SK-N-SH (cell line): ENCODE data around the gene CHRNA5. TPM values are rescaled to one million over a fixed set of nuclear protein-coding genes. Genes with fewer than 3 reads are reported as not detected.
A peak's percentile ranks its signal among the peaks of the same experiment; 100 is the strongest.

ENCODE experiments used
- CTCF ChIA-PET: fragments of 300-600, 350-600 bp; formaldehyde crosslinking; extraction: SDS; loops from one replicate; lab custom pipeline; 2021; lab: Yijun Ruan, JAX
- POLR2A ChIA-PET: fragments of 350-600 bp; sonication (Branson Sonifier 250); formaldehyde crosslinking; extraction: SDS; loops from one replicate; lab custom pipeline; 2020; ENCODE audit warnings: antibody characterized with exemption, inconsistent platforms; lab: Yijun Ruan, JAX
- DNase-seq: peaks from one replicate; pipeline ENCODE4 v3.0.0; 2012
- H2AFZ ChIP-seq: fragments of 200-600 bp; sonication (generic); 2 replicates; pipeline ENCODE4 v1.8.1; 2016; ENCODE audit warnings: antibody characterized with exemption, mild to moderate bottlenecking, low read depth
- H3F3A ChIP-seq: fragments of 200-600 bp; sonication (generic); replicated peaks from 2 replicates; pipeline ENCODE3; 2016; ENCODE audit warnings: antibody characterized with exemption, mild to moderate bottlenecking; ENCODE audit not compliant: insufficient read depth
- H3K27ac ChIP-seq, 2 experiments: fragments of 200-500 bp in 1 of 2; fragments of 200-600 bp in 1 of 2; sonication (Bioruptor generic) in 1 of 2; sonication (generic), shearing (Covaris generic) in 1 of 2; 2 replicates each; pipeline versions ENCODE4 v1.5.1 to v1.6.1; 2014 to 2016; ENCODE audit warnings: low read depth in 2 of 2, inconsistent platforms in 1 of 2, low read length in 1 of 2, mild to moderate bottlenecking in 1 of 2, mixed read lengths in 1 of 2
- H3K27me3 ChIP-seq: fragments of 200-600 bp; sonication (generic), shearing (Covaris generic); 2 replicates; pipeline ENCODE4 v1.6.1; 2016; ENCODE audit warnings: mixed run types; ENCODE audit not compliant: insufficient read depth
- H3K36me3 ChIP-seq, 2 experiments: fragments of 200-500 bp in 1 of 2; fragments of 200-600 bp in 1 of 2; sonication (Bioruptor generic) in 1 of 2; sonication (generic) in 1 of 2; replicated peaks in 1 of 2; 2 replicates each; pipeline versions ENCODE3 to v1.5.1; 2014 to 2016; ENCODE audit warnings: low read length in 1 of 2, mild to moderate bottlenecking in 1 of 2; ENCODE audit not compliant: insufficient read depth in 2 of 2, control insufficient read depth in 1 of 2
- H3K4me1 ChIP-seq, 2 experiments: fragments of 200-500 bp in 1 of 2; fragments of 200-600 bp in 1 of 2; sonication (Bioruptor generic) in 1 of 2; sonication (generic), shearing (Covaris generic) in 1 of 2; 2 replicates each; pipeline versions ENCODE4 v1.5.1 to v1.6.1; 2014 to 2016; ENCODE audit warnings: low read depth in 1 of 2, low read length in 1 of 2, mixed run types in 1 of 2; ENCODE audit not compliant: insufficient read depth in 2 of 2, control insufficient read depth in 1 of 2
- H3K4me2 ChIP-seq: fragments of 200-600 bp; sonication (generic), shearing (Covaris generic); 2 replicates; pipeline ENCODE4 v1.6.1; 2017; ENCODE audit warnings: mixed run types
- H3K4me3 ChIP-seq, 2 experiments: fragments of 200-500 bp in 1 of 2; fragments of 200-600 bp in 1 of 2; sonication (Bioruptor generic) in 1 of 2; sonication (generic), shearing (Covaris generic) in 1 of 2; 2 replicates each; pipeline versions ENCODE4 v1.5.1 to v1.8.1; 2014 to 2016; ENCODE audit warnings: low read depth in 2 of 2, inconsistent platforms in 1 of 2, low read length in 1 of 2, mild to moderate bottlenecking in 1 of 2, mixed read lengths in 1 of 2, moderate library complexity in 1 of 2
- H3K79me2 ChIP-seq: fragments of 200-600 bp; sonication (generic); 2 replicates; pipeline ENCODE4 v1.8.1; 2017; ENCODE audit warnings: mild to moderate bottlenecking; ENCODE audit not compliant: insufficient read depth
- H3K9ac ChIP-seq: fragments of 200-600 bp; sonication (generic); 2 replicates; pipeline ENCODE4 v1.6.1; 2017; ENCODE audit warnings: mixed run types
- H3K9me2 ChIP-seq: fragments of 200-600 bp; sonication (generic); 2 replicates; pipeline ENCODE4 v1.6.1; 2017; ENCODE audit warnings: mixed run types
- H3K9me3 ChIP-seq: fragments of 200-600 bp; sonication (generic); 2 replicates; pipeline ENCODE4 v1.6.1; 2017; ENCODE audit warnings: mixed run types, mild to moderate bottlenecking, moderate library complexity
- H4K20me1 ChIP-seq: fragments of 200-600 bp; sonication (generic); 2 replicates; pipeline ENCODE4 v1.6.1; 2017; ENCODE audit warnings: mild to moderate bottlenecking, mixed run types; ENCODE audit not compliant: insufficient read depth
- CHD2 ChIP-seq: fragments of 150-350 bp; IDR thresholded peaks from 2 replicates; pipeline ENCODE4 v1.6.1; 2018; ENCODE audit warnings: low read length; ENCODE audit not compliant: partially characterized antibody
- CTCF ChIP-seq: fragments of 200-600 bp; sonication (generic); IDR thresholded peaks from 2 replicates; pipeline ENCODE4 v1.6.1; 2017; ENCODE audit warnings: antibody characterized with exemption, mild to moderate bottlenecking, moderate library complexity
- ELF1 ChIP-seq: IDR thresholded peaks from 2 replicates; pipeline ENCODE4 v1.4.0; 2012
- JUND ChIP-seq: IDR thresholded peaks from 2 replicates; pipeline ENCODE4 v1.4.0; 2012
- MXI1 ChIP-seq: IDR thresholded peaks from 2 replicates; pipeline ENCODE4 v1.6.1; 2012; ENCODE audit warnings: mild to moderate bottlenecking, low read depth, low read length, improper control_type of control experiment
- RFX5 ChIP-seq: IDR thresholded peaks from 2 replicates; pipeline ENCODE4 v1.6.1; 2012; ENCODE audit warnings: mild to moderate bottlenecking, improper control_type of control experiment, low read length
- RXRA ChIP-seq: IDR thresholded peaks from 2 replicates; pipeline ENCODE4 v1.4.0; 2012; ENCODE audit warnings: low read depth, mild to moderate bottlenecking, borderline replicate concordance
- USF1 ChIP-seq: IDR thresholded peaks from 2 replicates; pipeline ENCODE4 v1.4.0; 2012; ENCODE audit warnings: low read depth, borderline replicate concordance
- WGBS: methylation state at CpG from one replicate; pipeline ENCODE4 v1.1.6; 2017; ENCODE audit warnings: low lambda C conversion rate; 5-methylcytosine and 5-hydroxymethylcytosine counted together
- polyA plus RNA-seq, 3 experiments: library from polyadenylated mRNA; depleted of rRNA; stranded (reverse); fragments of >200 nt; gene quantifications; 2 replicates each; pipeline ENCODE4 v1.2.3, GENCODE V29; 2012

Gene CHRNA5
- polyA plus RNA-seq, 1 of the 3 experiments (the other 2 are of a cell fraction): 5.5 TPM

GRCh38 chr15:78620021-78620526 is 54.8 kb downstream of the CHRNA5 start:
- no peaks in the 10 kb centered on the region for H3K9me2 ChIP-seq
- WGBS: 0% methylated on average over 3 of the region's 41 CpGs
- H3K27ac ChIP-seq: peak overlapping the region in 1 of 2 experiments; percentile 99; a peak in 2 of 4 replicates
- CTCF ChIA-PET: interaction anchor here (1.4 to 5.3 kb wide), 16 partner anchors 9 to 192 kb away, joined by 3 to 57 read pairs (median 9); partner anchors contain the start of genes CHRNA5 and PSMA4
- H3K4me2 ChIP-seq: peak overlapping the region; percentile 53
- H3K4me3 ChIP-seq: peak overlapping the region; percentile 47 to 59
- no peak overlapping the region for H2AFZ ChIP-seq
- no peaks in the 10 kb centered on the region for H3K79me2 ChIP-seq
- H3K9ac ChIP-seq: no peak overlapping the region
- H4K20me1 ChIP-seq: peaks cover 15% of the 10 kb centered on the region
- H3K27me3 ChIP-seq: peaks cover 41% of the 10 kb centered on the region
- H3F3A ChIP-seq: no peaks in the 10 kb centered on the region
- H3K4me1 ChIP-seq: peaks cover 4 to 46% of the 10 kb centered on the region in 2 experiments; a peak in 2 of 4 replicates
- DNase-seq: peak; percentile 86
- no peak for TF ChIP-seq RFX5
- TF ChIP-seq CTCF: peak; percentile 40
- no peaks in the 10 kb centered on the region for H3K9me3 ChIP-seq
- no peaks in the 10 kb centered on the region for H3K36me3 ChIP-seq
- POLR2A ChIA-PET: interaction anchor here (1.0 to 4.3 kb wide), 9 partner anchors 9 to 132 kb away, joined by 3 to 55 read pairs (median 18); partner anchors contain the start of genes CHRNA5 and CHRNB4

- no peak within 1 kb of the TSS for H2AFZ ChIP-seq
- CTCF ChIA-PET: interaction anchor here (0.9 to 5.3 kb wide), 9 partner anchors 10 to 134 kb away, joined by 3 to 57 read pairs (median 9); no protein-coding TSS in a partner anchor
Observed at GRCh38 chr15:78620527-78621421, 55.5 kb downstream of the CHRNA5 start, which contains the start of gene CHRNA3. Gene CHRNA3, minus strand, starts transcription at chr15:78620996. Its CDS starts 202 bp downstream, at chr15:78620794.

More at GRCh38 chr15:78620527-78621421, 55.5 kb downstream of the CHRNA5 start, which contains the start of gene CHRNA3:
- Histone ChIP-seq H3K4me3 (peak within 1 kb of the TSS; percentile 47 to 59), H4K20me1 (peaks cover 15% of the 10 kb centered on the region), H3K9me3 (no peaks in the 10 kb centered on the region), H3K4me2 (peak within 1 kb of the TSS; percentile 53), H3K36me3 (no peaks in the 10 kb centered on the region), H3K9ac (no peak within 1 kb of the TSS), H3K79me2 (no peaks in the 10 kb centered on the region), H3K4me1 (peaks cover 4 to 49% of the 10 kb centered on the region in 2 experiments; a peak in 2 of 4 replicates), H3K9me2 (no peaks in the 10 kb centered on the region), H3K27ac (peak within 1 kb of the TSS in 1 of 2 experiments; percentile 99; a peak in 2 of 4 replicates), H3K27me3 (peaks cover 48% of the 10 kb centered on the region), H3F3A (no peaks in the 10 kb centered on the region)
- POLR2A ChIA-PET: interaction anchor here (0.7 to 4.3 kb wide), 8 partner anchors 18 to 132 kb away, joined by 3 to 55 read pairs (median 19); partner anchors contain the start of genes CHRNA5 and CHRNB4
- WGBS: 24% methylated on average over 11 of the region's 102 CpGs
- peak; percentile 85 for DNase-seq
- TF ChIP-seq MXI1 (peak; percentile 25; the same call in 1 of the 2 replicates), CHD2 (peak; percentile 9), USF1 (no peak), JUND (no peak), ELF1 (no peak), RXRA (no peak)
